PC-3 (cell line): ENCODE results near the gene DSCAM. TPM values are rescaled to one million over a fixed set of nuclear protein-coding genes. Genes with fewer than 3 reads are reported as not detected.

ENCODE experiments used
- ATAC-seq: fragments of 200-7000 bp; cut with Tn5 transposase; 2 replicates; pipeline ENCODE4 v1.9.1; 2020; ENCODE audit warnings: mild to moderate bottlenecking, moderate library complexity
- BruUV-seq: library from RNA; stranded (reverse); fragments of 400-500 nt; replicated peaks from 2 replicates; lab custom pipeline; 2021; lab: Mats Ljungman, UMichigan
- CTCF ChIA-PET: fragments of 300-600 bp; sonication (Branson Sonifier 250); formaldehyde crosslinking; loops from one replicate; lab custom pipeline; 2022; ENCODE audit warnings: antibody characterized with exemption; lab: Charles Lee
- POLR2A ChIA-PET: fragments of 300-600 bp; sonication (Branson Sonifier 250); formaldehyde crosslinking; loops from one replicate; lab custom pipeline; 2022; ENCODE audit warnings: antibody characterized with exemption; ENCODE audit not compliant: unreplicated experiment; lab: Charles Lee
- DNase-seq: peaks from one replicate; pipeline ENCODE4 v3.0.0-alpha.2; 2015
- H2AFZ ChIP-seq: fragments of 300-600 bp; sonication (generic); 2 replicates; pipeline ENCODE4 v1.6.0; 2016; ENCODE audit warnings: antibody characterized with exemption, low read length
- H3F3A ChIP-seq: fragments of 300-600 bp; sonication (generic); one replicate; pipeline ENCODE4 v1.6.0; 2017; ENCODE audit warnings: antibody characterized with exemption, low read length, control low read depth, mild to moderate bottlenecking; ENCODE audit not compliant: unreplicated experiment
- H3K27ac ChIP-seq: fragments of 300-600 bp; sonication (generic); 2 replicates; pipeline ENCODE4 v1.5.1; 2016; ENCODE audit warnings: mild to moderate bottlenecking, low read length
- H3K27me3 ChIP-seq: fragments of 300-600 bp; sonication (generic); 2 replicates; pipeline ENCODE4 v1.6.1; 2016; ENCODE audit warnings: low read length, mixed read lengths
- H3K36me3 ChIP-seq: fragments of 300-600 bp; sonication (generic); 2 replicates; pipeline ENCODE4 v1.6.1; 2016; ENCODE audit warnings: low read depth, mixed run types, low read length, mixed read lengths
- H3K4me1 ChIP-seq: fragments of 300-600 bp; sonication (generic); 2 replicates; pipeline ENCODE4 v1.5.1; 2016; ENCODE audit warnings: low read length; ENCODE audit not compliant: insufficient read depth
- H3K4me2 ChIP-seq: fragments of 300-600 bp; sonication (generic); 2 replicates; pipeline ENCODE4 v1.6.0; 2016; ENCODE audit warnings: low read length
- H3K4me3 ChIP-seq: fragments of 300-600 bp; sonication (generic); 2 replicates; pipeline ENCODE4 v1.5.1; 2016; ENCODE audit warnings: mild to moderate bottlenecking, low read length, mixed read lengths
- H3K79me2 ChIP-seq: fragments of 300-600 bp; sonication (generic); 2 replicates; pipeline ENCODE4 v1.6.1; 2017; ENCODE audit warnings: low read length, mixed read lengths
- H3K9ac ChIP-seq: fragments of 300-600 bp; sonication (generic); 2 replicates; pipeline ENCODE4 v1.6.0; 2016; ENCODE audit warnings: mild to moderate bottlenecking, low read length
- H3K9me2 ChIP-seq: fragments of 300-600 bp; sonication (generic); replicated peaks from 2 replicates; pipeline ENCODE4 v1.6.1; 2016; ENCODE audit warnings: mixed run types, low read length, mixed read lengths
- H3K9me3 ChIP-seq: fragments of 300-600 bp; sonication (generic); 2 replicates; pipeline ENCODE4 v1.6.1; 2016; ENCODE audit warnings: low read length, mixed read lengths
- H4K20me1 ChIP-seq: fragments of 300-600 bp; sonication (generic); 2 replicates; pipeline ENCODE4 v1.6.1; 2016; ENCODE audit warnings: low read length, mixed read lengths
- EZH2 ChIP-seq: fragments of 300-600 bp; sonication (generic); IDR thresholded peaks from one replicate; pipeline ENCODE4 v1.6.1; 2017; ENCODE audit warnings: antibody characterized with exemption, mild to moderate bottlenecking, low read length; ENCODE audit not compliant: unreplicated experiment
- EZH2phosphoT487 ChIP-seq: fragments of 300-600 bp; sonication (generic); IDR thresholded peaks from 2 replicates; pipeline ENCODE4 v1.6.1; 2018; ENCODE audit warnings: mild to moderate bottlenecking, antibody characterized with exemption, low read length, borderline replicate concordance
- intact Hi-C: fragments of 100-400 bp; cut with micrococcal nuclease; formaldehyde crosslinking; loops from 2 replicates; pipeline ENCODE4 v1.9.0; 2023
- total RNA-seq: library from RNA; depleted of rRNA; stranded (reverse); fragments of >200 nt; gene quantifications from 2 replicates; pipeline ENCODE4 v1.2.3, GENCODE V29; 2014
- TF ChIP-seq, protein P1 (sequence below): fragments of 300-600 bp; sonication (generic); conservative IDR thresholded peaks from 2 replicates; pipeline ENCODE4 v1.5.1; 2017; ENCODE audit warnings: antibody characterized with exemption, low read depth, mild to moderate bottlenecking, low read length

Gene DSCAM
- total RNA-seq, 1 experiment from 2014 or later: not detected

DNA sequence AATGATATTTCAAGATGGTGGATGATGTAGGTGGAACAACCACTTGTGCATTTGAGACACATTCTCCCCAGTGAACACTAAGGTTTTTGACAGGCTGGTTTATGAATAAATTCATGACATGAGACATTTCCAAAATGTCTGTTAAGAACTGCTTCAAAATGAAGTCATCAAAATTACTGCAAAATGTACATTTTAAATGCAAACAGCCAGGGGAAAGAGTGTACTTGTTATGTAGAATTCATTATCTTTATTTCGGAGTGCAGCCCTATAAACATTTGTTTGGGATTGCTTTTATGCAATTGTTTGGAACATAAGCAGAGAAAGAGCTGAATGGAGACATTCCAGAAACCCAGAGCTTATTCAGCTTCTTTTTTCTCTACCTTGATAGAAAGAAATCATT is 49.5 kb downstream of the DSCAM start:
- no peak for ATAC-seq
- CTCF ChIA-PET: no interaction called here
- POLR2A ChIA-PET: no interaction called here

DNA sequence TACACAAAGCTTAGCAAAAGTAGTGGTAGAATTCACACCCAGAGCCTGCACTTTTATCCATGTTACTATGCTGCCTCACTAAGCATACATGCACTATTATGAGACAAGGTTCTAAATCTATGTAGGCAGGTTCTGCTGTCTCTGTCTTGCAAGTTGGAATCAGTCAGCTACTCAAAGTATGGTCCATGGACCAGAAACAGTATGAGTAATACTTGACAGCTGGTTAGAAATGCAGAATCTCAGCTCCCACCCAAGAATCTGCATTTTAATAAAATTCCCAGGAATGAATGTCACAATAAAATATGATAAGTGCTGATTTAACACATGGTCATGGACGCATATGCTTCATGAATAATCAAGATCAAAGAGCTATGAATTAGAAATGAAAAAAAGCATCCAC is 50.5 kb downstream of the DSCAM start:
- H2AFZ ChIP-seq: no peak overlapping the region
- H3K27me3 ChIP-seq: no peaks in the 10 kb centered on the region
- TF ChIP-seq EZH2: no peak
- TF ChIP-seq, protein P1, sequence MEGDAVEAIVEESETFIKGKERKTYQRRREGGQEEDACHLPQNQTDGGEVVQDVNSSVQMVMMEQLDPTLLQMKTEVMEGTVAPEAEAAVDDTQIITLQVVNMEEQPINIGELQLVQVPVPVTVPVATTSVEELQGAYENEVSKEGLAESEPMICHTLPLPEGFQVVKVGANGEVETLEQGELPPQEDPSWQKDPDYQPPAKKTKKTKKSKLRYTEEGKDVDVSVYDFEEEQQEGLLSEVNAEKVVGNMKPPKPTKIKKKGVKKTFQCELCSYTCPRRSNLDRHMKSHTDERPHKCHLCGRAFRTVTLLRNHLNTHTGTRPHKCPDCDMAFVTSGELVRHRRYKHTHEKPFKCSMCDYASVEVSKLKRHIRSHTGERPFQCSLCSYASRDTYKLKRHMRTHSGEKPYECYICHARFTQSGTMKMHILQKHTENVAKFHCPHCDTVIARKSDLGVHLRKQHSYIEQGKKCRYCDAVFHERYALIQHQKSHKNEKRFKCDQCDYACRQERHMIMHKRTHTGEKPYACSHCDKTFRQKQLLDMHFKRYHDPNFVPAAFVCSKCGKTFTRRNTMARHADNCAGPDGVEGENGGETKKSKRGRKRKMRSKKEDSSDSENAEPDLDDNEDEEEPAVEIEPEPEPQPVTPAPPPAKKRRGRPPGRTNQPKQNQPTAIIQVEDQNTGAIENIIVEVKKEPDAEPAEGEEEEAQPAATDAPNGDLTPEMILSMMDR: no peak
- TF ChIP-seq EZH2phosphoT487: no peak
- no peaks in the 10 kb centered on the region for H3K36me3 ChIP-seq
- H3F3A ChIP-seq: no peaks in the 10 kb centered on the region
- no peak overlapping the region for H3K4me2 ChIP-seq
- H3K79me2 ChIP-seq: no peaks in the 10 kb centered on the region
- no peaks in the 10 kb centered on the region for H3K4me1 ChIP-seq
- DNase-seq (no peak), ATAC-seq (no peak)
- no peak overlapping the region for H3K9ac ChIP-seq
- ChIA-PET CTCF (no interaction called here), POLR2A (no interaction called here)
- H3K27ac ChIP-seq: no peak overlapping the region
- no peaks in the 10 kb centered on the region for H4K20me1 ChIP-seq
- no TSS peak for BruUV-seq
- H3K9me3 ChIP-seq: peaks cover 26% of the 10 kb centered on the region
- no peaks in the 10 kb centered on the region for H3K9me2 ChIP-seq
- no peak overlapping the region for H3K4me3 ChIP-seq
- intact Hi-C loops: no loop called here

More for the DNA sequence above, 49.5 kb downstream of the DSCAM start:
- H3K4me2 ChIP-seq: no peak overlapping the region
- H3K27ac ChIP-seq: no peak overlapping the region
- intact Hi-C loops: no loop called here
- no peaks in the 10 kb centered on the region for H3K4me1 ChIP-seq
- H2AFZ ChIP-seq: no peak overlapping the region
- TF ChIP-seq EZH2phosphoT487 (no peak), EZH2 (no peak)
- TF ChIP-seq, protein P1: no peak
- peaks cover 33% of the 10 kb centered on the region for H3K9me3 ChIP-seq
- no peaks in the 10 kb centered on the region for H3F3A ChIP-seq
- no peaks in the 10 kb centered on the region for H3K36me3 ChIP-seq
- H3K9me2 ChIP-seq: no peaks in the 10 kb centered on the region
- no peaks in the 10 kb centered on the region for H3K79me2 ChIP-seq
- DNase-seq: no peak
- BruUV-seq: no TSS peak
- no peak overlapping the region for H3K4me3 ChIP-seq
- no peaks in the 10 kb centered on the region for H4K20me1 ChIP-seq
- H3K9ac ChIP-seq: no peak overlapping the region
- H3K27me3 ChIP-seq: no peaks in the 10 kb centered on the region

DNA sequence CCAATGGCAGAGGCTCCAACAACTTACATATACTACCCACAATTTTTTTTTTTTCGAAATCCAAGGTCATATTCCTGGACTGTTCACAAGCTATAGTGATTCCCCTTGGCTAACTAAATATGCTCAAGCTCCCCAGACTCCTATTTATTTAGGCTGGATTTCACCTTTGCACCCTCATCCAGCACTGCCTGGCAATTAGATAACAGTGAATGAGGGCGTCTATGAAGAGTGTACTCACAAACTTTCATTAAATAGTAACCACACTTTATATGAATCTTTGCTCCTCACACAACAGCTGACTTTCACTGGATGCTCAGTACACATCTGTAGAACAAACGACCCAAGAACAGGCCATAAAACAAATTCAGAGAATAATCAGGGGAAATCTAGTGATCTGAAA is 51.6 kb downstream of the DSCAM start:
- BruUV-seq: no TSS peak

More for the DNA sequence above, 51.6 kb downstream of the DSCAM start:
- Histone ChIP-seq H3K36me3 (no peaks in the 10 kb centered on the region), H4K20me1 (no peaks in the 10 kb centered on the region), H2AFZ (no peak overlapping the region), H3F3A (no peaks in the 10 kb centered on the region), H3K4me3 (no peak overlapping the region), H3K79me2 (no peaks in the 10 kb centered on the region), H3K9ac (no peak overlapping the region), H3K27ac (no peak overlapping the region), H3K9me2 (no peaks in the 10 kb centered on the region), H3K4me1 (no peaks in the 10 kb centered on the region), H3K27me3 (no peaks in the 10 kb centered on the region), H3K9me3 (peaks cover 26% of the 10 kb centered on the region), H3K4me2 (no peak overlapping the region)
- DNase-seq (no peak), ATAC-seq (no peak)
- POLR2A ChIA-PET: no interaction called here
- CTCF ChIA-PET: no interaction called here
- intact Hi-C loops: no loop called here
- TF ChIP-seq EZH2phosphoT487: no peak
- TF ChIP-seq EZH2: no peak
- TF ChIP-seq, protein P1: no peak
